Hematopoietic multipotent progenitor cell treated with erythropoietin and hydrocortisone succinate and interleukin-3 and kit ligand, for 6 days (in vitro differentiated cells): ENCODE data around the gene ERBIN.
"Not testable (repeated sequence)": the region's sequence is repeated elsewhere in the genome, so short reads cannot be mapped to it uniquely, and the experiment has no call there.

Experiments
- DNase-seq: peaks from one replicate; pipeline ENCODE4 v3.0.0-alpha.2; 2015

The ERBIN gene

DNA sequence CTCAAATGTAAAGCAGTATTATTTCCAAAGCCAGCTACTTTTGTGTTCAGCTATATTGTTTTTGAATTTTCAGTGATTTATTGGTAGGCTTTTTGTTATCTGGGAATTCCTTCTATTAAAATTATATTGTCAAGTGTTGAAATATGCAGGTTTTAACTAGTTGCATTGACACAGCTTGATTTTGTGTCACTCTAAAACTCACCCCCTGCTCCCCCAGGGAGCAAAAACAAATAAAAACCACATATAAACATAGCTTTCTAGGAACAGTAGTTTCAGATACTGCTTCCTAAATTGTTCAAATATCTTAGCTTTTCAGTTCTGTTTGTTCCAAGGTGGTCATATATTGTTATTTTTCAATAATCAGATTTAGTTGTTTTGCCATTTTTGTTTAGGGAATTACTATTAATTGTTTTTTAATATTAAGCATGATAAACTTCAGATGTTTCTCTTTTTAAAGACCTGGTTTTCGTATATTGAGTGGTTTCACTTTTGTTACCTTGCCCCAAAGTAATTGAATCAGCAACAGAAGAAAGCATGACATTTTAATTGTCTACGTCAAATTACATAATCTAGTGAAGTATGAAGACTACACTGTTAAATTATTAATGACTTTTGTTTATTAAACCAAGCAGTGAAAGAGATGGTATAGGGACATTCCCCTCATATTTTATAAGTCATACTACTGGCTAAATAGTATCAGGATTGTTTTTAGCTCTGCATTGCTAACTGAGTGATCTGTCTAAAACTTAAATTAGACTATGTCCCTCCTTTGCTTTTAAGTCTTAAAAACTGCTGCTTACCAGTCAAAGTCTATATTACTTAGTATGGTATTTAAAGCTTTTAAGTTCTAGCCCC is 43.4 kb downstream of the ERBIN start:
- DNase-seq: no peak

DNA sequence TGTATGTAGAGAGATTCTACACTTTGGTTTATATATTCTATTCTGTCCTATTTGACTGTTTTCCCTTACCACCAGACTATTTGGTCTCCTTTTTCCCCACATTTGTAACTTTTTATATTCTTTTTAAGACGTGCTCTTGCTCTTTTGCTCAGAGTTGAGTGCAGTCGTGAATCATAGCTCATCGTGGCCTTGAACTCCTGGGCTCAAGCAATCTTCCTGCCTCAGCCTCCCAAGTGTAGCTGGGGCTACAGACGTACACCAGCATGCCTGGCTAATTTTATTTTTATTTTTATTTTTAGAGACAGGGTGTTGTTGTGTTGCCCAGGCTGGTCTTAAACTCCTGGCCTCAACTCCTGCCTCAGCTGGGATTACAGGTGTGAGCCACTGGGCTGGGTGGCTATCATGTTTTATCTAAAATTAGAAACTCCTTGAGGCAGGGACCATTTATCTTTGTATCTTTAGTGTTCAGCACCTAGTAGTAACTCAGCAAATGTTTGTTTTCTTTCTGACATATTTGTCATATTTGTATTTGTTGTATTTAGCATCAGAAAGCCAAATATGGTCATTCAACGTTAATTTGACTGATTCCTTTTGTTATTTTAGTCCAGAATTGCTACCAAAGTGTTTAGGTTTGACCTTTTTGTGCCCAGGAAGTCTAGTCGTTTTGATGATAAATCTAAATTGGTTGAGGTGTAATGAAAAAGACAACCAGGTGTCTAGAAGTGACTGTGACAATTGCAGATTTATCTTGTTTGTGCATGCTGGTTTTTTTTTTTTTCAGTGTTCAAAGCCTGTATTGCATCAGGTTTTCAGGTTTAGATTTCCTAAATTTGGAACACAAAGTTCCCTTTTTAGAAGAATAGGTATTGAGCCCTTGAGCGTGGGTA is 44.3 kb downstream of the ERBIN start:
- no peak for DNase-seq

DNA sequence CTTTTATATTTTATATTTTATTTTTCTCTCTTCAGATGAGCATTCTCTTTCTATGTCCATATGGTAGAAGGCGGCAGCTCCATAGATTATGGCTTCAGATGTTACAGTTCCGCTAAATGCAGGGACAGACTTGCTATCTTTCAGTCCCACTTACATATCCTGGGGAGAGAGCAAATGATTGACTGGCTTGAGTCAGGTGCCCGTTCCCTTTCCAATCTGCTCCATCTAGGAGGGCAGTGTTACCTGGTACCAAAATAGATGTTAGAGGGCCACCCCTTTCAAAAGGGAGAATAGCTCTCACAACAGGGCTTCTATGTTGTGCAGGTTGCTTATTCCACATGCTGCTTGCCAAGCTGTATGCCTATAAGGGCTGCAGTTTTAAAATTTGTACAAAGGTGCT is 45.3 kb downstream of the ERBIN start:
- DNase-seq: no peak

DNA sequence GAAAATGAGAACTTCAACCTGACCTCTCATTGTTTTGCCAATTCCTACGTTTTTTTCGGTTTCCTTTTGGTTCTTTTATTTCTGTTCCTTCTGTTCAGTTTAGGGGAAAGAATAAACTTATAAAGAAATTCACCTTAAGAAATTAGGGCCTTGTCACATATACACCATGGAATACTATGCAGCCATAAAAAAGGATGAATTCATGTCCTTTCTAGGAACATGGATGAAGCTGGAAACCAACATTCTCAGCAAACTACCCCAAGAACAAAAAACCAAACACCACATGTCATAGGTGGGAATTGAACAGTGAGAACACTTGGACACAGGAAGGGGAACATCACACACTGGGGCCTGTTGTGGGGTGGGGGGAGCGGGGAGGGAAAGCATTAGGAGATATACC is 46.5 kb downstream of the ERBIN start:
- DNase-seq: not testable (repeated sequence)

DNA sequence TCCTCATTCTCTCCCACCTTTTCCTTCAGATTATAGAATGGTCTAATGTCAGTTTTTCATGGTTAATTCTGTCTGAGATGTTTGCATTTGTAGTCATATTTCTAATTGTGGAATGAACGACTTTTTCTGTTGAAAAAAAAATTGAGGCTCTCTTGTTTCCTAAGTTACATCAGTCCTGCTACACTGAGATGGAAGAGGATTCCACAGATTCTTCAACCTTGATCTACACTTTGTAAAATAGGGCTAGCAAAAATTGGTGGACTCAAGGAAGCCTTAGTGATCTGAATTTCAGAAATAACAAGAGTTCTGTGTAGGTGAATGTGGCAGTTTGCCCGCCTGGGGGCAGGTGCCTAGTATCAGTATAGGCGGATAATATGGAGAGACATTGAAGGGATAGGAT is 51.9 kb downstream of the ERBIN start:
- no peak for DNase-seq

DNA sequence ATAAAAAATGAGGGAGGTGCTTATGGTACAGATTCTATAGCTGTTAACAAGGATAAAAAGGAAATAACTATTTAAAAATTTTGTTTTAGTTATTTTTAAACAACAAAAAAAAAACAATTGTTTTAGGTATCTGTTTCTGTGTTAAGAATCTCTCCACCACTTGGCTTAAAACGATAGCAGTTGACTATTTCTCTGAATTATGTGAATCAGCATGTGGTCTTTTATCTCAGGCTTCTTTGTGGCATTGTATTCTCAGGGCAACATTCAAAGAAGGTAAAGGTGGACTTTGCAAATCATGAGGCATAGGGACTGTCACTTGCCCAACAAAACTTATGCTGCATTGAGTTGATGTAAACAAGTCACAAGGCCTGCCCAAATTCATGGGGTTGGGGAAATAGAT is 55.2 kb downstream of the ERBIN start:
- DNase-seq: peak; percentile 45

DNA sequence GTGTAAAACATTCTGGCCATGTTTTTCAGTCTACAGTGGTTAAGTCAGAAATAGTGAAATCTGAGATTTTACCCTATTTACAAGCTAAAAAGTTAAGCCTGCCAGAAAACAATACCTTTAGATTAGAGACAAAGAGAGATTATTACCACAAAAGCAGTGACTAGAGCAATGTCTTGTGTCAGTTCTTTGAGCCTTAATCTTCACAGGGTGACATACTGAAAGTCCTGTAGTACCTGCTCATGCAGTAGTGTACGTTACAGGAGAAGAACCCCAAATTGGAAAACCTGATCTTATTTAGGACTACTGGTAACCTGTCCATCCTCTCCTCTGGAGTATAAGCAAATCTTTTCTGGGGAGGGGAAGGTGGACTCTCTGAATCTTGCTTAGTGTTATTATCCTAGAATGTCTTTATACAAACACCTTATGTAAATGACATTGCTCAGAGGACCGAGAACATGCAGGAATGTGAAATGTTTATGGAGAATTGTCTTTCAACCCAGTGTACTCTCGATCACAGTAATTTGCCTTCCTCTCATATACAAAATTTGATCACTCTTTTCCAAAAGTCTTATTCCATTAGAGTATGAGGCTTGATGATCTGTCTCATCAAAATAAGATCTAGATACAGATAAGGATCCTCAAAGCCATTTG is 55.7 kb downstream of the ERBIN start:
- no peak for DNase-seq

DNA sequence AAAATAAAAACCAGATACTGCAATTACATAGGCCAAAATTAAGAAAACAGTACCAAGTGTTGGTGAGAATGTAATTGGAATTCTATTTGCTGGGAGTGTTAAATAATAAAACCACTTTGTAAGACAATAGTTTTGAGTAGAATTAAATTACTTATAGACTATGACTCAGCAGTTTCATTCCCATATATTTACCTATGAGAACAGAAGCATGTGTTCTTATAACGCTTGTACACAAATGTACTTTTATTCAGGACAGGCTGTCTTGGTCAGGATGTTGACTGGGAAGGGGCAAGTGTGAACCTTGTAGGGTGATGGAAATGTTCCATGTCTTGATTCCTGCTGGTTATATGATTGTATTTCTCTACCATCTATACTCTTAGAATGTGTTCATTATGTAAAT is 56.3 kb downstream of the ERBIN start:
- no peak for DNase-seq

DNA sequence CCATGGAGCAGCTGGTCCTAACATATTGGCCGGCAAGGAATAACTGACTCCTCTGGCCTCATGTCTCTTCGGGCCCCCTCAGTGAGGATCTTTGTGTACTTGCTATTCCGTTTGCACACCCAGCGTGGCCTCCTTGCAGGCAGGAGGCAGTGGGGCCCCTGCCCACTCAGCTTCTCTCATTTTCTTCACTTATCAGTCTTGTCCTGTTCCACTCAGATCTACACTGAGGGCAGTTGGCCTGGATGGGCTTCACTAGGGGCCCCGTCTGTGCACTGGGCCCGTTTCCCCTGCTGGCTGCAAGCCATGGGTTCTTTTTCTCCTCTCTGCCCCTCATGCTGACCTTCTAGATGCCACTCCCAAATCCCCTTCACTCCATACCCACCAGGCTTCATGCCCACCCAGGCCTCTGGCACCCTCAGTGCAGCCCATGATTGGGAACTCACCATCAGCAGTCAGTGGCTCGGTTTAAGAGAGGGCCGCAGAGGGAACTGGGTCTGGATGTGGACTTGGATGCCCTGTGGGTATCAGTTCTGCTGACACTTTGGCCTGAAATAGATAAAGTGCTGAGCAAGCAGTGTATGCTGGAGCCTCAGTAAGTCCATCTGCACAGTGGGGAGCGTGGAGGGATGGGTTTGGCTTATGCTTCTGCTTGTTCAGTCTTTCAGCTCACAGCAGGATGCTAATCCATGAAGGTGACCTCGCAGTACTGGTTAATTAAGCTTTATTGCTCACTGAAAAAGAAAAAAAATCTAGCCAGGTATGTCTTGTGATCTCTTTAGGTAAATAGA is 57.9 kb downstream of the ERBIN start:
- DNase-seq: no peak

DNA sequence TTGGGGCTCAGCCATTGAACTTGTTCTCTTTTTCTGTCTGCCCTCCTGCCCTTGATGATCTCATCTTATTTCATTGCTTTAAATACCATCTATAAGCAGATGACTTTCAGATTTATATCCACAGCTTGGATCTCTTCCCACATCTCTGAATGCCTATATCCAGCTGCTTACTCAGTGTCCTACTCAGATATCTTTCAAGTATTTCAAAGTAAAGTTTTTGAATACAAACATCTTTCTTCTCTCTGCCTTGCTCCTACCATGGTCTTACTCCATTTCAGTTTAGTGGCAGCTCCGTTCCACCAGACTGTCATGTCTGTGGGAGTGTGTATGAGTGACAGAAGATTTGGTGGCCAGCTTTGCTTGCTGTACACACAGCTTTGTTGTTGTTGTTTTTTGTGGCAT is 59.7 kb downstream of the ERBIN start:
- DNase-seq: no peak

DNA sequence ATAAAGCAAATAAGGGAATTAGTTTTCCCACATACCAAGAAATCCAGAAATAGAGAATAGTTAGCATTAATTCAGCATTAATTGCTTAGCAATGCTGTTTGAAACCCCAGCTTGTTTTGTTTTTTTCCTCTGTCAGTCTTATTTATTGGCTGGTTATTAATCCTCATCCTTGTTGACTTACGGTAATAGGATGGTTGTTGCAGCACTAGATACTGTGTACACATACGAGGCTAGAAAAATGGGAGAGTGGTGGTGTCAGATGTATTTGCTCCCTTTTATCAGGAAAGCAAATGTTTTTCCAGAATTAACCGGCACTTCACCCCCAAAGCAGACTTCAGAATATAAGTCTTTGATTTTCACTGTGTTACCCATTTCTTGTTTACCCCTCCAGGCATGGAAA is 60.4 kb downstream of the ERBIN start:
- DNase-seq: no peak

DNA sequence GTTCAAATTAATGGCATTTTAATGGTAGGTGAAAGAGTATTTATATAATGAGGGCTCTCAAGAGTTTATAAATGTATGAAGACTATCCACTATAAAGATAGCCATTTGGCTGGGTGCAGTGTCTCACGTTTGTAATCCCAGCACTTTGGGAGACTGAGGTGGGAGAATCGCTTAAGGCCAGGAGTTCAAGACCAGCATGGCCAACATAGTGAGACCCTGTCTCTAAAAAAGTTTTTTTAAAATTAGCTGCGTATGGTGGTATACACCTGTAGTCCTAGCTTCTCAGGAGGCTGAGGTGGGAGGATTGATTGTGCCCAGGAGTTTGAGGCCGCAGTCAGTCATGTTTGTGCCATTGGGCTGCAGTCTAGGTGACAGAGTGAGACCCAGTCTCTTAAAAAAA is 61.6 kb downstream of the ERBIN start:
- DNase-seq: no peak

DNA sequence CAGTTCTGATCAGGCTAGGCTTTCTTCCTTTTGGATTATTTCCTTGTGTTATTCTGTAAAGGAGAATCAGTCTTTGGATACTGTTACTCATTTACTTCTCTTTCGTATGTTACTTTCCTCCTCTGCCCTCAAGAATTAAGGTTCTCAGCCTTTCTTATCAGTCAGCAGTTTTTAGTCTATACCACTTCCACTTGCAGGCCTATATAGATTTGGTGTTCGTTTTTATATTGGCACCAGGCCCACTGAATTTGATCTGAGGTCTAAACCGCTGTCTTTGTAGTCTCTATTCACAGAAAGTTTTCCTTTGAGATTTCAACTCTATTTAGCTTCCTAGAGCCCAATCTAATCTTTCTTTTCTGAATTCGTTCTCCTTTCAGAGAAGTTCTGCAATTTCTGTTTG is 62.8 kb downstream of the ERBIN start:
- DNase-seq: peak; percentile 93

DNA sequence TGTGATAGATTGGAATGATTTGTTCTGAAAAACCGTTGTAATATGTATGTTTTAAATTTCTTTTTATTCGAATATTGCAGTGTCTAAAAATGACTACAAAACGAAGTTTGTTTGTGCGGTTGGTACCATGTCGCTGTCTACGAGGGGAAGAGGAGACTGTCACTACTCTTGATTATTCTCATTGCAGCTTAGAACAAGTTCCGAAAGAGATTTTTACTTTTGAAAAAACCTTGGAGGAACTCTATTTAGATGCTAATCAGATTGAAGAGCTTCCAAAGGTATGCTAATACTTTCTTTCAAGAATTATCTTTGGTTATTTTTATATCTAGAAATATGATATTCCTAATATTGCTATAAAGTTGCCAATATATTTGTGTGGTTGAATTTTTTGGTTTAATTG is 66.3 kb downstream of the ERBIN start:
- DNase-seq: no peak

DNA sequence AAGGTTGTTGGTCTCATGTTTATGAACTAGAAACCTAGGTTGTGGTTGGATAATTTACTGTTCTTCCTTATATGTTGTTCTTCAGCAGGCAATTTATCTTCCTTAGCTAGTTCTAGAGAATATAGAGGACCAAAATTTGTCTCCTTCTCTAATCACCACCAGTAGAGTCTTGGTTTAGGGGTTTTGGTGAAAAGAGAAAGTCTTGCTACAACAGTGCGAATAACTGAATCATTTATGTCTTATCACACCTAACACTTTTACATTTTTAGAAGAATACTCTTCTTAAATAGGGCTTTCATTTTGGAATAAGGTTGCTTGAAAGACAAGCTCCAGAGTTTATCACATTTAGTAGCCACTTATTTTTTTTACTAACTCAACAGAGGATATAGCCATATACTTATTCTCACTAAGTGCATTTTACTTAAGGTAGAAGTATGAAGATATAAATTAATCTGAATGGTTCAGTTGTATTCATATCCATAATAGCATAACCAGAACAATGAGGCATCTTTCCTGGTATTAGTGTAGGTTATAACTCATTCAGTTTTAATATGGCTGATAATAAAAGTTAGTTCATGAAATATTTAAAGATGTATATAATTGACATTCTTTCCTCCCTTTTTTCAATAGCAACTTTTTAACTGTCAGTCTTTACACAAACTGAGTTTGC is 67.9 kb downstream of the ERBIN start:
- DNase-seq: no peak

DNA sequence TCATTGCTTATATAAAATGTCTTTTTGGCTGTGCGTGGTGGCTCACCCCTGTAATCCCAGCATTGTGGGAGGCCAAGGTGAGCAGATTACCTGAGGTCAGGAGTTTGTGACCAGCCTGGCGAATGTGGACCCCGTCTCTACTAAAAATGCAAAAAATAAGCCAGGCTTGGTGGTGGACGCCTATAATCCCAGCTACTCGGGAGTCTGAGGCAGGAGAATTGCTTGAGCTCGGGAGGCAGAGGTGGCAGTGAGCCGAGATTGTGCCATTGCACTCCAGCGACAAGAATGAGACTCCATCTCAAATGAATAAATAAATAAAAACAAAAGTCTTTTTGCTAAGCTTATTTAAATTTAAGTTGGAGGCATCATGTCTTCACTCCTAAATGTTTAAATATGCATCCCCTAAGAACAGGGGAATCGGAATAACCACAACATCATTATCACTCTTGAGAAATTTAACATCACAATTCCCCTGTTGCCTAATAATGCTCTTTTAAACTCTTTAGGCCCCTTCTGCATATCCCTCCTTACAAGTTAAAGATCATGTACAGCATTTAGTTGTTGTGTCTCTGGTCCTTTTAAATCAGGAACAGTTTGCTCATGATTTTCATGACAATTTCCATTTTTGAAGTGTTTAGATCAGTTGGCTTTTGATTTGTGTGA is 72.8 kb downstream of the ERBIN start:
- DNase-seq: no peak

DNA sequence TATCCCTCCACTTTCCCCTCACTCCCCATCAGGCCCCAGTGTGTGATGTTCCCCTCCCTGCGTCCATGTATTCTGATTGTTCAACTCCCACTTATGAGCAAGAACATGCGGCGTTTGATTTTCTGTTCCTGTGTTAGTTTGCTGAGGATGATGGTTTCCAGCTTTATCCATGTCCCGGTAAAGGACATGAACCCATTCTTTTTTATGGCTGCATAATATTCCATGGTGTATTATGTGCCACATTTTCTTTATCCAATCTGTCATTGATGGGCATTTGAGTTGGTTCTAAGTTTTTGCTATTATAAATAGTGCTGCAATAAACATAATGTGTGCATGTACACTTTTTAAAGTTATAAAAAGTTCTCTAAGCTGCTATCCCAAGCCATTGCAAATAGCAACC is 75.6 kb downstream of the ERBIN start:
- DNase-seq: no peak

DNA sequence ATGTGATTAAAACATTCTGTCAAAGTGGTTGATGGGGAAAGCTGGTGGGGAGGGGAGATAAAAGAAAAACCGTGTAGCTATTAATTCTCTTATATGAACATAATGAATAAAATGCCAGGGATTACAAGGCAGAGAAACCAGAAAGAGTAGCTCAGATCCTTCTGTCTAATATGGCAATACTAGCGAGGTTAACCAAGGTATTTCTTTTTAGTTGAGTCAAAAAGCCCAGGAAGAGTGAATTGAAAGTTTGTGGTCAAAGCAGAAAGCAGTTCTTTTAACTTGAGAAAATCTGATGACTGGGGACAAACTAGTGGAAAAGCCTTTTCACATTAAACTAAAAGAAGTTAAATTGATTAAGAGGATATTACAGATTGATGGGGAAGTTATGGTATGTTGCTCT is 76.0 kb downstream of the ERBIN start:
- no peak for DNase-seq

DNA sequence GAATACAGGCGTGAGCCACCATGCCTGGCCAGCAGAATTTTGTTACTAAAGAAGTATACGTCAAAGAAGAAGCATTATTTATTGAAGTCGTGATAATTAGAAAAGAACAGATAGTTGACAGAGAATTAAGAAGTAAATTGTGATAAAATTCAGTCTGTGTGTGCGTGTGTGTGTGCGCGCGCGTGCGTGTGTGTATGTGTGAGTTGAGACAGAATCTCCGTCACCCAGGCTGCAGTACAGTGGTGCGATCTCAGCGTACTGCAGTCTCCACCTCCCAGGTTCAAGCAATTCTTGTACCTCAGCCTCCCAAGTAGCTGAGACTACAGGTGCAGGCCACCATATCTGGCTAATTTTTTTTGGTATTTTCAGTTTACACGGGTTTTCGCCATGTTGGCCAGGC is 77.8 kb downstream of the ERBIN start:
- DNase-seq: no peak

DNA sequence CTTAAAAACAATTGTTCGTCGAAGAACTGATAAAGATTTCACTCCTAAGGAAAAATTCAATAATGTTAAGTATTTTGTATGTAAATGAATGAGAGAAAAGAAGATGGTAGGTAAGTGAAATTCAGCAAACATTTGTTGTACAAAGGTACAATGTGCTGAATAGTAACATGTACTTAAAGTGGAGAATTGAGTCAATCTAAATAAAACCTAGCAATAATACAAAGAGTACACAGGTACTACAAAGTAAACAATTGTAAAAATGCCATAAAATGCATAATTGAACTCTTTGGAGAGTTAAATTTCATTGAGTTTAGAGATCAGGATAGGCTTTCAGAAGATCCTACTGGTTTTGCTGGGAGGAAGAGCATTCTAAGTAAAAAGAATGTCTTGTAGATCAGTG is 82.9 kb downstream of the ERBIN start:
- no peak for DNase-seq

DNA sequence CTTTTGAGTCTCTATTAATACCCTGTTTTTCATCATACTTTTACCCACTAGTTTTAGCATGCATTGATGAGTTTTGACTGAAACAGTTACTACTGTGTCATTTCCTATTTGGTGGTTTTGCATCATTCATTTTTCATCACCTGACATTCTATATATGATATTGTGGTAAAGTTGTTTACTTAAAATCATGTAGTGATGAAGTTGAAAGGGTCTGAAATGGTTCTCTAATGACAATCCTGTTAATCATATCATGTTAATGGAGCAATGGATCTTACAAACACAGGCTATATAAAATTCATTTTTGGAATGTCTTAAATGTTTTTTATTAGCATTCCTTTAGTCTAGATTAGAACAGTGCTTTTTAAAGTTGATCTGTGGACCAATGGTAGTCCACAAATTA is 84.1 kb downstream of the ERBIN start:
- no peak for DNase-seq

DNA sequence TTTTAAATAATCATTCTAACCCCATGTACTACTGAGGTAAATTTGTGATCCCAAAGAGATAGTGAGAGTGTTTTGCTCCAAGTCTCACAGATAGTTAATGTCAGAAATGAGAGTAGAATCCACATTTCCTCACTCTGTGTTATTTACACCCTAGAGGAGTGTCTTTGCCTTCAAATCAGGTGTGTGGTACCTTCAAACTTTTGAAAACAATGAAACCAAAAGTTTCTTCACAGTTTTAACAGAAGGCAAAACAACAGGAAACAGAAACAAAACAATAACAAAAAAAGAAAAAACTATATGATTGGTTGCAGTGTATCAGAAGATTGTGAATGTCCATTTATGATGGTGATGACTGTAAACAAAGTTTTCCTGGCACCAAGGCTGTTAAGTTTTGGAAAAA is 85.9 kb downstream of the ERBIN start:
- no peak for DNase-seq
